ENCODE data around the gene KLF5.

DNA sequence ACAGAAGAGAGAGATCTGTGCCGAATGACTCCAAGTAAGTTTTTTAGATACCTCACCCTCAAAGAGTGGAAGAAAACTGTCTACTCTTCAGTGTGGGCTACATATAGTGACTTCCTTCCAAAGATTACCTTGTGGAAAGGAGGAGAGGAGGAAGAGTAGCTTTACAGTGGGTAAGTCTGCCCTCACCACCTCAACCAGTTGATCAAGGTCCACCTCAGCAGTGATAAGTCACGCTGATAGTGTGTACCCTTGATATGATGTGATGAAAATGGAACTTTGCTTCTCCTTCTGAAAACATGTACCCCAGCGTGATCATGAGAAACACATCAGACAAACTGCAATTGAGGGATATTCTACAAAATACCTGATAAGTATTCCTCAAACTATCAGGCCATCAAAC, 20.6 kb downstream of the KLF5 start:
- TF ChIP-seq, protein P1, sequence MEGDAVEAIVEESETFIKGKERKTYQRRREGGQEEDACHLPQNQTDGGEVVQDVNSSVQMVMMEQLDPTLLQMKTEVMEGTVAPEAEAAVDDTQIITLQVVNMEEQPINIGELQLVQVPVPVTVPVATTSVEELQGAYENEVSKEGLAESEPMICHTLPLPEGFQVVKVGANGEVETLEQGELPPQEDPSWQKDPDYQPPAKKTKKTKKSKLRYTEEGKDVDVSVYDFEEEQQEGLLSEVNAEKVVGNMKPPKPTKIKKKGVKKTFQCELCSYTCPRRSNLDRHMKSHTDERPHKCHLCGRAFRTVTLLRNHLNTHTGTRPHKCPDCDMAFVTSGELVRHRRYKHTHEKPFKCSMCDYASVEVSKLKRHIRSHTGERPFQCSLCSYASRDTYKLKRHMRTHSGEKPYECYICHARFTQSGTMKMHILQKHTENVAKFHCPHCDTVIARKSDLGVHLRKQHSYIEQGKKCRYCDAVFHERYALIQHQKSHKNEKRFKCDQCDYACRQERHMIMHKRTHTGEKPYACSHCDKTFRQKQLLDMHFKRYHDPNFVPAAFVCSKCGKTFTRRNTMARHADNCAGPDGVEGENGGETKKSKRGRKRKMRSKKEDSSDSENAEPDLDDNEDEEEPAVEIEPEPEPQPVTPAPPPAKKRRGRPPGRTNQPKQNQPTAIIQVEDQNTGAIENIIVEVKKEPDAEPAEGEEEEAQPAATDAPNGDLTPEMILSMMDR (IDR thresholded peaks at IDR 0.05) = no peak
- TF ChIP-seq EZH2phosphoT487 (IDR thresholded peaks at IDR 0.05) = no peak
- no peak for TF ChIP-seq EZH2 (IDR thresholded peaks at IDR 0.05)
